Stomach (tissue), 4 donors: ENCODE results near the gene RPTOR.

ENCODE experiments used
- CTCF ChIP-seq, 7 experiments: fragments of 450-650 bp in 4 of 7; fragments of 200-600 bp in 3 of 7; sonication (generic) in 3 of 7; IDR thresholded peaks; one replicate each; pipeline ENCODE4 v1.5.1; 2016 to 2019; ENCODE audit warnings: antibody characterized with exemption in 7 of 7, control low read depth in 2 of 7, mild to moderate bottlenecking in 1 of 7
- POLR2A ChIP-seq, 4 donors: fragments of 450-650 bp; IDR thresholded peaks; one replicate each; pipeline ENCODE4 v1.6.1; 2016; ENCODE audit warnings: antibody characterized with exemption in 4 of 4, control low read depth in 2 of 4, mild to moderate bottlenecking in 1 of 4, moderate library complexity in 1 of 4
- POLR2AphosphoS5 ChIP-seq, 3 donors: sonication (generic); formaldehyde crosslinking; IDR thresholded peaks; one replicate each; pipeline ENCODE4 v1.6.1; 2016; ENCODE audit warnings: antibody characterized with exemption in 3 of 3

- TF ChIP-seq CTCF (IDR thresholded peaks at IDR 0.05) (no peak), POLR2A (IDR thresholded peaks at IDR 0.05) (no peak), POLR2AphosphoS5 (IDR thresholded peaks at IDR 0.05) (no peak)
Observed at GRCh38 chr17:80847496-80848230, 303.0 kb downstream of the RPTOR start.
